HG03139 (cell line): ENCODE measurements around the gene CHST3.
"Not testable (repeated sequence)": the region's sequence is repeated elsewhere in the genome, so short reads cannot be mapped to it uniquely, and the experiment has no call there.

Experiments
- ATAC-seq: cut with Tn5 transposase; IDR thresholded peaks from one replicate; pipeline ENCODE4 v1.9.1; 2021; ENCODE audit not compliant: unreplicated experiment

Gene CHST3

GRCh38 chr10:71988895-71989294, 24.7 kb downstream of the CHST3 start:
- ATAC-seq, result not testable (repeated sequence)

- no peak for ATAC-seq
These were observed 25.7 kb downstream of the CHST3 start for GRCh38 chr10:71989661-71990454.

GRCh38 chr10:71990706-71991269, 26.6 kb downstream of the CHST3 start:
- no peak for ATAC-seq

DNA sequence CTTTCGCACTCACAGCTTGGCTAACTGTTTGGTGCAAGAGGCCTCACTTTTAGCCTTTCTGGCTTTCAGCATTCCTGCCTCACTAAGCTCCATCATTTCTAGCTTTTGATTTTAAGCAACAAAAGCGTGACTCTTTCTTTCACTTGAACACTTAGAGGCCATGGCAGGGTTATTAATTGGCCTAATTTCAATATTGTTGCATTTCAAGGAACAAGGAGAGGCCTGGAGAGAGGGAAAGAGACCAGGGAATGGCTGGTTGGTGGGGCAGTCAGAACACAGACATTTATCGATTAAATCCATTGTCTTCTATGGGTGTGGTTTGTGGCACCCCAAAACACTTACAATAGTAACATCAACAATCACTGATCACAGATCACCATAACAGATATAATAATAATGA, 31.3 kb downstream of the CHST3 start:
- ATAC-seq, result no peak

DNA sequence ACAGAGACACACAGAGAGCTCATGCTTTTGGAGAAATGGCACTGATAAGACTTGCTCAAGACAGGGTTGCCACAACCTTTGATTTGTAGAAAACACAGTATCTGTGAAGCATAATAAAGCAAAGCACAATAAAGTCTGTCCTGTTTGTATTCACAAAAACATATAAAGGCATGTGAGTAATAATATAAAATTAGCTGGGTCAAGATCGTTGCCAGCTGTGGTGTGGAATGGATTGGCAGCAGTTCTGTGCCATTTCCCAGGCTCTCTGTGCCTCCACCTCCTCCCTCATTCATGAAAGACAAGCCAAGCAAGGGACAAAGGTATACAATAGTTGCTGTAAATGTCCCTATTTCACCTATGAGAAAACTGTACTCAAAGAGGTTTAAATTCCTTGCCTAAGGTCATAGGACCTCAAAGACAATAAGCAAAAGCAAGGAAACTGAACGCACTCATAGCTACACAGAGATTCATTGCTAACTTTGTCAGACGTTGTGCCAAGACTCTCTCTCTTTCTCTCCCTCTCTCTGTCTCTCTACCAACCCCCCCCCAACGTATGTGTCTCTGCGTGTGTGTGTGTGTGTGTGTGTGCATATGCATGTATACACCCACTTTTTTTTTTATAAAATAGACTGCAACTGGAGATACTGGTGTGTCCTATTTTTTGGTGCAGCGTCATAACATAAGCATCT, 31.8 kb downstream of the CHST3 start:
- no peak for ATAC-seq

GRCh38 chr10:71996592-71997371, 32.6 kb downstream of the CHST3 start:
- ATAC-seq, result no peak

GRCh38 chr10:71998119-71998839, 34.1 kb downstream of the CHST3 start:
- ATAC-seq, result no peak

GRCh38 chr10:71998840-71999194, 34.6 kb downstream of the CHST3 start:
- ATAC-seq, result no peak

GRCh38 chr10:71999360-72000072, 35.3 kb downstream of the CHST3 start:
- ATAC-seq, result no peak

DNA sequence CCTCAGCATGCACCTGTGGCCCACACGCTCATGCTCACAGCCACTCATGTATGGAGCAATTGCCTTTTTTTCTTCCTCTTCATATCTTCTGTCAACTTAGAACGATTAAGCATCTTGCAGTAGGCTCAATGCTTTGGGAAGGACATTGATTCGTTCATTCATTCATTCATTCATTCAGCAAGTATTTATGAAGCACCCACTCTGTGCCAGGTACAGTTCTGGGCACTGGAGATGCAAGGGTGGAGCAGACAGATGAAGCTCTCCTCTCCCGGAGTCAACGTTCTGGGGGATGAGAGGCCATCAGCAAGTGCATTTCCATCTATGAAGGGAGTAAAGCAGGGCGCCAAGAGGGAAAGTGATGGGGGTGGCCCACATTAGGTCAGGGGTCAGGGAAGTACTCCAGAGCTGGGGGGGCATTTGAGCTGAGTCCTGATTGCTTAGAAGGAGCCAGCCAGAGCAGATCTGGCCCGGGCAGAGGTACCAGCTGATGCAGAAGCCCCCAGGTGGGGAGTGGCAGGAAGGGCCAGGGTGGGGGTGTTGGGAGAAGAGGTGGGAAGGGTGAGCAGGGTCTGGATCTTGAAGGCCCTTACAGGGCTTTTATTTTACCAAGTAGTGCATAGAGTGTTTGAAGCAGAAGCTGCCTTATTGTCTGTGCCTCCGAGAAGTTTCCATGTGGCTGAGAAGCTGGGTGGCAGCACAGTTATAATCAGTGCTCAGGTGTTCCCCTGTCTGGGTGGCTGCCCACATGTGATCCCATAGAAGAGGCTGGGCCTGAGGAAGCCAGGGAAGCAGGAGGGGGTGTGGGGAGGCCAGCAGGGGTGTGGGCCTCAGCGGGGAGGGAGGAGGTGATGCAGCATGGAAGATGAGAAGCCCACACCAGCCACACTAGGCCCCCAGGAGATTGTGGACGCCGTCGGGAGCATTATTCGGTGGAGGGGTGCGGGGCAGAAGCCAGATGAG, 36.2 kb downstream of the CHST3 start:
- no peak for ATAC-seq

- ATAC-seq, result no peak
These were observed 36.8 kb downstream of the CHST3 start for GRCh38 chr10:72001033-72001395.

DNA sequence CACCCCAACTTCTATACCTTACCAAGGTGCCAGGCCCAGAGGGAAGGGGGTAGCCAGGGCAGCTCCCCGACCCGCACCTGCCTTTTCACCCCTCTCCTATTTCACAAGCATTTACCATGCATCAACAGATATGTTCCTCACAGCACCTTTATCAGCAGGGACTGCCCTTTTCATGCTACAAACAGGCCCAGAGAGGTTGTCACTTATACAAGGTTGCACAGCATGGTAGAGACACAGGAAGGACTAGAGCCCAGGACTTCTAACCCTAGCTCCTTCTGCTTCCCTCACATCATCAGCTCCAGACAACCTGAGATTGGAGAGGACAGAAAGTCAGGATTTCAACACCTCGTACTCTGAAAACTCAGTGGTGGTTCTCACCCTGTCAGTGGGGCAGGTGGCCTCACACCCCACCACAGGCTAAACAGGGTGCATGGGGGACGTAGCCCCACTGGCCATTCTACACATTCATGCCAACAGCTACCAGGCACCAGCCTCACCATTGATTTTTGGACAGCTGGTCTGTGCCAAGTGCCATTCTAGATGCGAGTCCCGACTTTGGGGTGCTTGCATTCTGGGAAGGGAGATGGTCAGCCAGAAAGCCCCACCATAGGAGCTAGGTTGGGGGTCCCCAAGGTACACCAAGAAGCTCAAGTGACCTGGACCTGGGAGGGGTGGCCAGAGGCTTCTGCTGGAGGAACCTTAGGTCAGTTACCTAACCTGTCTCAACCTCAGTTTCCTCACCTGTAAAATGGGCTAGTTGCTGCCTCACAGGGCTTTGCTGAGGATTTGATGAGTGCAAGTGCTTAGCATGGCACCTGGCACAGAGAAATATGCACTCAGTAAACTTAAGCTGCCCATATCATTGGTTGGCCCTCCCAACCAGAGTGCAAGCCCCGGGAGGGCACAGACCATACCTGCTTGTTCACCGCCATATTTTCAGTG, 38.4 kb downstream of the CHST3 start:
- no peak for ATAC-seq

- ATAC-seq, result no peak
These were observed 41.8 kb downstream of the CHST3 start for GRCh38 chr10:72006026-72006425.

- no peak for ATAC-seq
These were observed 43.2 kb downstream of the CHST3 start for GRCh38 chr10:72007246-72007892.

- no peak for ATAC-seq
These were observed 44.1 kb downstream of the CHST3 start for GRCh38 chr10:72008096-72008981.

DNA sequence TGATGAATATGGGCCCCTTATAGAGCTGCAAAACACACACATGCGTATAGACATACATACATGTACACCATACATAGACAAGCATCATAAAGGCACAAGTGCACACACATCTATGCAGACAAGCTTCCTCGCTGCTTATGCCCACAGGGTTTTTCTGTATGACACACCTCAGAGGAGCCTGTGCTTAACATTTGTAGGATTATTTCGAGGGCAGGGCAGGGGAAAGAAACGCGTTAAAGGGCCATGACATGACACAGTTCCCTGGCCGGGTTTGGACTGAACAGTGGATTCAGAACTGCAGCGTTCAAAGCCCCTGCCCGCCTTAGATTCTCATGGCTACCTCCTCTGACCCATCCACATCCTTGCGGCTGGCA, 44.8 kb downstream of the CHST3 start:
- ATAC-seq, result no peak
